Stimulated activated naive CD8-positive, alpha-beta T cell treated with anti-CD3 and anti-CD28 coated beads, Interleukin-15, Interleukin-2, amounts not matched to agents 100 ng/mL and 50 ng/mL, for 24 hours (primary cell): Measurements from ENCODE around the gene LUZP2.

Experiments
- H3K27ac Mint-ChIP-seq: one replicate; pipeline ENCODE4 v1.8.0; 2021; ENCODE audit warnings: mild to moderate bottlenecking, mixed read lengths
- H3K27me3 Mint-ChIP-seq: one replicate; pipeline ENCODE4 v1.8.0; 2021; ENCODE audit warnings: mixed read lengths
- H3K36me3 Mint-ChIP-seq: one replicate; pipeline ENCODE4 v1.8.0; 2021; ENCODE audit warnings: low read depth, mixed read lengths
- H3K4me1 Mint-ChIP-seq: one replicate; pipeline ENCODE4 v1.8.0; 2021; ENCODE audit warnings: low read depth, mixed read lengths
- H3K4me3 Mint-ChIP-seq: one replicate; pipeline ENCODE4 v1.8.0; 2021; ENCODE audit warnings: mild to moderate bottlenecking, mixed read lengths
- H3K9me3 Mint-ChIP-seq: one replicate; pipeline ENCODE4 v1.8.0; 2021; ENCODE audit warnings: mixed read lengths

Gene LUZP2

GRCh38 chr11:24754406-24754805, 257.6 kb downstream of the LUZP2 start:
- no peaks in the 10 kb centered on the region for H3K36me3 Mint-ChIP-seq
- H3K4me3 Mint-ChIP-seq = no peak overlapping the region
- H3K27ac Mint-ChIP-seq = no peak overlapping the region
- no peaks in the 10 kb centered on the region for H3K27me3 Mint-ChIP-seq
- H3K9me3 Mint-ChIP-seq = peaks cover 3% of the 10 kb centered on the region
- no peaks in the 10 kb centered on the region for H3K4me1 Mint-ChIP-seq

- H3K27ac Mint-ChIP-seq = no peak overlapping the region
- no peak overlapping the region for H3K4me3 Mint-ChIP-seq
- H3K27me3 Mint-ChIP-seq = no peaks in the 10 kb centered on the region
- H3K36me3 Mint-ChIP-seq = no peaks in the 10 kb centered on the region
- H3K9me3 Mint-ChIP-seq = peaks cover 3% of the 10 kb centered on the region
- H3K4me1 Mint-ChIP-seq = no peaks in the 10 kb centered on the region
Observed at GRCh38 chr11:24755260-24755839, 258.5 kb downstream of the LUZP2 start.

- Mint-ChIP-seq H3K4me1 (no peaks in the 10 kb centered on the region), H3K27me3 (no peaks in the 10 kb centered on the region), H3K4me3 (no peak overlapping the region), H3K27ac (no peak overlapping the region), H3K9me3 (peaks cover 3% of the 10 kb centered on the region), H3K36me3 (no peaks in the 10 kb centered on the region)
Observed at GRCh38 chr11:24759742-24760141, 262.9 kb downstream of the LUZP2 start.

GRCh38 chr11:24760681-24761080, 263.8 kb downstream of the LUZP2 start:
- H3K27me3 Mint-ChIP-seq = no peaks in the 10 kb centered on the region
- no peaks in the 10 kb centered on the region for H3K4me1 Mint-ChIP-seq
- no peaks in the 10 kb centered on the region for H3K36me3 Mint-ChIP-seq
- no peak overlapping the region for H3K4me3 Mint-ChIP-seq
- H3K9me3 Mint-ChIP-seq = peaks cover 3% of the 10 kb centered on the region
- no peak overlapping the region for H3K27ac Mint-ChIP-seq

GRCh38 chr11:24762076-24762475, 265.2 kb downstream of the LUZP2 start:
- H3K4me1 Mint-ChIP-seq = no peaks in the 10 kb centered on the region
- no peaks in the 10 kb centered on the region for H3K36me3 Mint-ChIP-seq
- no peaks in the 10 kb centered on the region for H3K27me3 Mint-ChIP-seq
- no peaks in the 10 kb centered on the region for H3K9me3 Mint-ChIP-seq
- H3K4me3 Mint-ChIP-seq = no peak overlapping the region
- H3K27ac Mint-ChIP-seq = no peak overlapping the region

- Mint-ChIP-seq H3K9me3 (peaks cover 4% of the 10 kb centered on the region), H3K27me3 (no peaks in the 10 kb centered on the region), H3K36me3 (no peaks in the 10 kb centered on the region), H3K4me3 (no peak overlapping the region), H3K4me1 (no peaks in the 10 kb centered on the region), H3K27ac (no peak overlapping the region)
Observed at GRCh38 chr11:24767411-24767810, 270.6 kb downstream of the LUZP2 start.

DNA sequence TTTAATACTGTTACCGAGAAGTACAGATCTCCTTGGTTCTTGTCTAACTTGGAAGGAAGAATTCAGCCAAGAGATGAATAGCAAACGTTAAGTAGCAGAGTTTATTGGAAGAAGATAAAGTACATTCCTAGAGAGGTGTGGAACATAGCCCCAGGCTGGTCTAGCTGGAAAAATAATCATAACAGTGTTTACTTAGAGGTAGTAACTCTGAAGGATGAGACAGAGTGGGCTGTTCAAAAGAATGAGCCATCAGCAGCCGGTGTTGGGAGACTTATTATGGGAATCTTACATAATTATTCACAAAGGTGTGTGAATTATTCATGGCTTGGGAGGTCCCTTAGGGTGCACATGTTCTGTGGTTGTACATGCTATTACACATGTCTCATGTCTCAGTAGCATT, 276.5 kb downstream of the LUZP2 start:
- Mint-ChIP-seq H3K9me3 (peaks cover 4% of the 10 kb centered on the region), H3K27ac (no peak overlapping the region), H3K36me3 (no peaks in the 10 kb centered on the region), H3K27me3 (no peaks in the 10 kb centered on the region), H3K4me1 (no peaks in the 10 kb centered on the region), H3K4me3 (no peak overlapping the region)

DNA sequence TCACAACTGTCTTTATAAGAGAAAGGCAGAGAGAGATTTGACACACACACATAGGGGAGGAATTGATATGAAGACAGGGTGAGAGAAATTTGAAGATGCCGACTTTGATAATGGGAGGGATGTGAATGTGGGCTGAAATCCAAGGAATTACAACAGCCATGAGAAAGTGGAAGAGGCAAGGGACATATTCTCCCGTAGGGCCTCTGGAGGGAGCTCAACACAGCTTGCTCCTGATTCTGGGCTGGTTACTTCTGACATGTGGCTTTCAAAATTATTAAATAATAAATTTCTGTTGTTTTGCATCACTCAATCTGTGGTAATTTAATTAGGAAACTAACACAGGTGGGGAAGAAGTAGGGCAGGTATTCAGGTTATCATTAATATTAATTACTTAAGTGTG, 282.9 kb downstream of the LUZP2 start:
- H3K4me3 Mint-ChIP-seq = no peak overlapping the region
- no peak overlapping the region for H3K27ac Mint-ChIP-seq
- H3K27me3 Mint-ChIP-seq = no peaks in the 10 kb centered on the region
- no peaks in the 10 kb centered on the region for H3K36me3 Mint-ChIP-seq
- H3K9me3 Mint-ChIP-seq = no peaks in the 10 kb centered on the region
- H3K4me1 Mint-ChIP-seq = no peaks in the 10 kb centered on the region

GRCh38 chr11:24781288-24781687, 284.4 kb downstream of the LUZP2 start:
- Mint-ChIP-seq H3K36me3 (no peaks in the 10 kb centered on the region), H3K9me3 (no peaks in the 10 kb centered on the region), H3K27me3 (no peaks in the 10 kb centered on the region), H3K4me1 (no peaks in the 10 kb centered on the region), H3K27ac (no peak overlapping the region), H3K4me3 (no peak overlapping the region)

DNA sequence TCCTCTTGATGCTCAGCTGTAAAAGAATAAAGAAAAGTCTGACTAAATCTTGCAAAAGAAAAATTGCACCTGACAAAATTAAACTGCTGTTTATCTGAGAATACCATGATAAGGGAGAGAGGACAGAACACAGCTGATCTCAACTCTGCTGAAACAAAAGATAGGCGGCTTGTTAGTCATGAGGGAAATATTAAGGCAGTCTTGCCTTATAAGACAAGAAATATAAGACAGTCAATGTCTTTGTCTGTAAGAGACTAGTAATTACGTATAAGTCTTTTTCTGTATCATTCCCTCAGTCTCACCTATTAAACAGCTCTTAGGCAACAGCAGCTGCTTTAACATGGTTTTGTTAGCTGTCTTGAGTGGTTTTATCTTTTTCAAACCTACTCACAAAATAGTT, 296.6 kb downstream of the LUZP2 start:
- H3K4me1 Mint-ChIP-seq = no peaks in the 10 kb centered on the region
- H3K9me3 Mint-ChIP-seq = peaks cover 4% of the 10 kb centered on the region
- no peaks in the 10 kb centered on the region for H3K36me3 Mint-ChIP-seq
- H3K4me3 Mint-ChIP-seq = no peak overlapping the region
- no peak overlapping the region for H3K27ac Mint-ChIP-seq
- H3K27me3 Mint-ChIP-seq = no peaks in the 10 kb centered on the region

GRCh38 chr11:24794064-24794463, 297.2 kb downstream of the LUZP2 start:
- no peaks in the 10 kb centered on the region for H3K4me1 Mint-ChIP-seq
- no peaks in the 10 kb centered on the region for H3K27me3 Mint-ChIP-seq
- peaks cover 4% of the 10 kb centered on the region for H3K9me3 Mint-ChIP-seq
- no peak overlapping the region for H3K27ac Mint-ChIP-seq
- no peak overlapping the region for H3K4me3 Mint-ChIP-seq
- H3K36me3 Mint-ChIP-seq = no peaks in the 10 kb centered on the region

GRCh38 chr11:24805671-24806070, 308.8 kb downstream of the LUZP2 start:
- Mint-ChIP-seq H3K4me1 (no peaks in the 10 kb centered on the region), H3K4me3 (no peak overlapping the region), H3K27ac (no peak overlapping the region), H3K9me3 (peaks cover 4% of the 10 kb centered on the region), H3K36me3 (no peaks in the 10 kb centered on the region), H3K27me3 (no peaks in the 10 kb centered on the region)

DNA sequence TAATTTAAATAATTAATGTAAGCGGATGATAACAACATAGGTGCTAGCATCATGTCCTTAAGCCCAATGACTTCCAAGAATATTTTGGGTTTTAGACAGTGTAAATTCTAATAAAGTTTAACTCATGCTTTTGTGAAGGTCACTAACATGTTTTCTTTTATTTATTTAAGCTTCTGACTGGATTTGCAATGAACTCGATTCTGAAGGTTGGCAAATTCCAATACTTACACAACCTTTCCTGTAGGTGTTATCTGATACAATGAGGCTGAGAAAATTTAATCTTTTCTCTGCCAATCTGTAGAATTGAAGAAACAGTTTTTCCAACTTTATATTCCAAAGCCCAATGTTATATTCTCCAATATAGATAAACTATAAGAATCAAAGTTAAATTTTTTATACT, 311.3 kb downstream of the LUZP2 start:
- H3K4me3 Mint-ChIP-seq = no peak overlapping the region
- H3K9me3 Mint-ChIP-seq = peaks cover 8% of the 10 kb centered on the region
- no peaks in the 10 kb centered on the region for H3K36me3 Mint-ChIP-seq
- H3K27ac Mint-ChIP-seq = no peak overlapping the region
- no peaks in the 10 kb centered on the region for H3K4me1 Mint-ChIP-seq
- no peaks in the 10 kb centered on the region for H3K27me3 Mint-ChIP-seq

GRCh38 chr11:24819006-24819405, 322.2 kb downstream of the LUZP2 start:
- no peaks in the 10 kb centered on the region for H3K9me3 Mint-ChIP-seq
- H3K27me3 Mint-ChIP-seq = no peaks in the 10 kb centered on the region
- no peak overlapping the region for H3K4me3 Mint-ChIP-seq
- no peaks in the 10 kb centered on the region for H3K4me1 Mint-ChIP-seq
- H3K36me3 Mint-ChIP-seq = no peaks in the 10 kb centered on the region
- H3K27ac Mint-ChIP-seq = no peak overlapping the region

GRCh38 chr11:24819863-24820434, 323.1 kb downstream of the LUZP2 start:
- H3K4me1 Mint-ChIP-seq = no peaks in the 10 kb centered on the region
- H3K36me3 Mint-ChIP-seq = no peaks in the 10 kb centered on the region
- no peak overlapping the region for H3K27ac Mint-ChIP-seq
- no peak overlapping the region for H3K4me3 Mint-ChIP-seq
- H3K9me3 Mint-ChIP-seq = no peaks in the 10 kb centered on the region
- no peaks in the 10 kb centered on the region for H3K27me3 Mint-ChIP-seq

- Mint-ChIP-seq H3K4me1 (no peaks in the 10 kb centered on the region), H3K27ac (no peak overlapping the region), H3K27me3 (no peaks in the 10 kb centered on the region), H3K36me3 (no peaks in the 10 kb centered on the region), H3K9me3 (no peaks in the 10 kb centered on the region), H3K4me3 (no peak overlapping the region)
Observed at GRCh38 chr11:24820541-24820940, 323.7 kb downstream of the LUZP2 start.
